Trophoblast cell (in vitro differentiated cells and primary cell): Measurements from ENCODE around the gene C1QTNF8.

Source experiments
- DNase-seq, 2 donors: peaks; one replicate each; pipeline ENCODE4 v3.0.0-alpha.2; 2016
- H2AFZ ChIP-seq: 2 replicates; pipeline ENCODE4 v1.6.1; 2013; ENCODE audit warnings: low read length, moderate library complexity, mild to moderate bottlenecking; ENCODE audit not compliant: insufficient read depth, poor library complexity
- H2AK5ac ChIP-seq: 2 replicates; pipeline ENCODE4 v1.6.1; 2013; ENCODE audit warnings: mild to moderate bottlenecking, low read length
- H2BK120ac ChIP-seq: 2 replicates; pipeline ENCODE4 v1.6.1; 2013; ENCODE audit warnings: low read length, mild to moderate bottlenecking, moderate library complexity; ENCODE audit not compliant: insufficient read depth, poor library complexity
- H2BK12ac ChIP-seq: 2 replicates; pipeline ENCODE4 v1.6.1; 2013; ENCODE audit warnings: mild to moderate bottlenecking, low read length, moderate library complexity
- H2BK5ac ChIP-seq: 2 replicates; pipeline ENCODE4 v1.6.1; 2013; ENCODE audit warnings: low read length, low read depth, moderate library complexity, mild to moderate bottlenecking; ENCODE audit not compliant: poor library complexity
- H3K14ac ChIP-seq: 2 replicates; pipeline ENCODE4 v1.6.1; 2013; ENCODE audit warnings: mild to moderate bottlenecking, low read length
- H3K18ac ChIP-seq: 2 replicates; pipeline ENCODE4 v1.6.1; 2013; ENCODE audit warnings: mild to moderate bottlenecking, low read length
- H3K23ac ChIP-seq: 2 replicates; pipeline ENCODE4 v1.6.1; 2013; ENCODE audit warnings: low read length
- H3K27ac ChIP-seq: 2 replicates; pipeline ENCODE4 v1.5.1; 2013; ENCODE audit warnings: low read depth, mild to moderate bottlenecking, inconsistent platforms, low read length, moderate library complexity
- H3K27me3 ChIP-seq: 2 replicates; pipeline ENCODE4 v1.6.1; 2013; ENCODE audit warnings: inconsistent platforms, mild to moderate bottlenecking, low read length, moderate library complexity; ENCODE audit not compliant: insufficient read depth
- H3K36me3 ChIP-seq, 2 experiments: 1 replicate in 1 of 2; 2 replicates in 1 of 2; pipeline ENCODE4 v1.6.1; 2013; ENCODE audit warnings: low read length in 2 of 2, mild to moderate bottlenecking in 2 of 2, moderate library complexity in 1 of 2; ENCODE audit not compliant: insufficient read depth in 2 of 2, control insufficient read depth in 1 of 2
- H3K4ac ChIP-seq: 2 replicates; pipeline ENCODE4 v1.6.1; 2013; ENCODE audit warnings: low read depth, mild to moderate bottlenecking, low read length, moderate library complexity
- H3K4me1 ChIP-seq, 2 experiments: 1 replicate in 1 of 2; 2 replicates in 1 of 2; pipeline ENCODE4 v1.6.1; 2013; ENCODE audit warnings: low read length in 2 of 2, mild to moderate bottlenecking in 2 of 2, moderate library complexity in 1 of 2; ENCODE audit not compliant: insufficient read depth in 2 of 2, control insufficient read depth in 1 of 2
- H3K4me2 ChIP-seq: 2 replicates; pipeline ENCODE4 v1.6.1; 2013; ENCODE audit warnings: inconsistent platforms, mild to moderate bottlenecking, low read length, moderate library complexity
- H3K4me3 ChIP-seq: 2 replicates; pipeline ENCODE4 v1.5.1; 2013; ENCODE audit warnings: mild to moderate bottlenecking, low read depth, low read length, inconsistent platforms
- H3K79me1 ChIP-seq: one replicate; pipeline ENCODE4 v1.6.1; 2013; ENCODE audit warnings: low read length
- H3K79me2 ChIP-seq: 2 replicates; pipeline ENCODE4 v1.6.1; 2013; ENCODE audit warnings: low read length, mild to moderate bottlenecking; ENCODE audit not compliant: control insufficient read depth, insufficient read depth, poor library complexity
- H3K9ac ChIP-seq: 2 replicates; pipeline ENCODE4 v1.6.1; 2013; ENCODE audit warnings: mild to moderate bottlenecking, low read length
- H3K9me3 ChIP-seq: 2 replicates; pipeline ENCODE4 v1.6.1; 2013; ENCODE audit warnings: low read depth, mild to moderate bottlenecking, control low read depth, inconsistent platforms, low read length; ENCODE audit not compliant: insufficient read depth
- H4K12ac ChIP-seq: 2 replicates; pipeline ENCODE4 v1.6.1; 2013; ENCODE audit warnings: low read depth, mild to moderate bottlenecking, low read length, moderate library complexity
- H4K8ac ChIP-seq: 2 replicates; pipeline ENCODE4 v1.6.1; 2013; ENCODE audit warnings: low read depth, mild to moderate bottlenecking, low read length, moderate library complexity
- H4K91ac ChIP-seq: one replicate; pipeline ENCODE4 v1.6.1; 2013; ENCODE audit warnings: low read depth, mild to moderate bottlenecking, low read length, moderate library complexity
- WGBS: extraction: QIAGEN DNeasy Blood & Tissue Kit; methylation state at CpG from one replicate; pipeline ENCODE4 v1.1.7; 2013; ENCODE audit warnings: missing lambda C conversion rate; ENCODE audit not compliant: insufficient read length, insufficient coverage; ENCODE audit errors: extremely low coverage; 5-methylcytosine and 5-hydroxymethylcytosine counted together

C1QTNF8 gene

GRCh38 chr16:1078579-1079021, 17.4 kb downstream of the C1QTNF8 start:
- no CpG with 5 or more reads among the region's 28 CpGs for WGBS
- no peak overlapping the region for H3K18ac ChIP-seq
- no peak overlapping the region for H4K8ac ChIP-seq

GRCh38 chr16:1077877-1078578, 18.0 kb downstream of the C1QTNF8 start:
- H2BK5ac ChIP-seq = no peak overlapping the region
- no peak overlapping the region for H2AFZ ChIP-seq
- H3K18ac ChIP-seq = no peak overlapping the region
- H3K79me1 ChIP-seq = no peaks in the 10 kb centered on the region
- H3K9ac ChIP-seq = no peak overlapping the region
- H2BK12ac ChIP-seq = no peak overlapping the region
- peaks cover 3% of the 10 kb centered on the region for H3K27me3 ChIP-seq
- H3K9me3 ChIP-seq = no peaks in the 10 kb centered on the region
- H3K4me1 ChIP-seq = no peaks in the 10 kb centered on the region
- H4K91ac ChIP-seq = no peak overlapping the region
- H3K4me3 ChIP-seq = no peak overlapping the region
- H3K36me3 ChIP-seq = no peaks in the 10 kb centered on the region
- H2BK120ac ChIP-seq = no peak overlapping the region
- WGBS = no CpG with 5 or more reads among the region's 36 CpGs
- no peak overlapping the region for H3K27ac ChIP-seq
- H3K23ac ChIP-seq = no peak overlapping the region
- H3K4ac ChIP-seq = no peak overlapping the region
- no peak overlapping the region for H3K4me2 ChIP-seq
- H3K79me2 ChIP-seq = no peaks in the 10 kb centered on the region
- no peak overlapping the region for H3K14ac ChIP-seq
- no peak overlapping the region for H2AK5ac ChIP-seq
- no peak overlapping the region for H4K8ac ChIP-seq
- no peak overlapping the region for H4K12ac ChIP-seq
- no peak for DNase-seq

More at GRCh38 chr16:1078579-1079021, 17.4 kb downstream of the C1QTNF8 start:
- Histone ChIP-seq H2BK120ac (no peak overlapping the region), H3K14ac (no peak overlapping the region), H3K23ac (no peak overlapping the region), H2AFZ (no peak overlapping the region), H4K12ac (no peak overlapping the region), H3K4me2 (no peak overlapping the region), H3K79me2 (no peaks in the 10 kb centered on the region), H2AK5ac (no peak overlapping the region), H3K9ac (no peak overlapping the region), H2BK12ac (no peak overlapping the region), H3K4me3 (no peak overlapping the region), H4K91ac (no peak overlapping the region), H3K27me3 (no peaks in the 10 kb centered on the region), H3K36me3 (no peaks in the 10 kb centered on the region), H3K79me1 (no peaks in the 10 kb centered on the region), H3K4me1 (no peaks in the 10 kb centered on the region), H3K27ac (no peak overlapping the region), H2BK5ac (no peak overlapping the region), H3K4ac (no peak overlapping the region), H3K9me3 (no peaks in the 10 kb centered on the region)
- no peak for DNase-seq

- Histone ChIP-seq H3K9ac (no peak overlapping the region), H3K4me1 (no peaks in the 10 kb centered on the region), H3K36me3 (no peaks in the 10 kb centered on the region), H2BK120ac (no peak overlapping the region), H3K4me3 (no peak overlapping the region), H3K4me2 (no peak overlapping the region), H2BK5ac (no peak overlapping the region), H4K8ac (no peak overlapping the region), H3K4ac (no peak overlapping the region), H3K9me3 (no peaks in the 10 kb centered on the region), H4K91ac (no peak overlapping the region), H3K27ac (no peak overlapping the region), H3K79me1 (no peaks in the 10 kb centered on the region), H3K14ac (no peak overlapping the region), H3K27me3 (peaks cover 12% of the 10 kb centered on the region), H3K18ac (no peak overlapping the region), H2AK5ac (no peak overlapping the region), H2AFZ (no peak overlapping the region), H3K79me2 (no peaks in the 10 kb centered on the region), H2BK12ac (no peak overlapping the region), H4K12ac (no peak overlapping the region), H3K23ac (no peak overlapping the region)
- no peak for DNase-seq
- WGBS = no CpG with 5 or more reads among the region's 16 CpGs
Measured at GRCh38 chr16:1076801-1077576, 19.1 kb downstream of the C1QTNF8 start.

GRCh38 chr16:1075546-1075945, 20.5 kb downstream of the C1QTNF8 start:
- no peak overlapping the region for H3K4me2 ChIP-seq
- no peak overlapping the region for H3K9ac ChIP-seq
- H3K79me1 ChIP-seq = no peaks in the 10 kb centered on the region
- no peak overlapping the region for H4K91ac ChIP-seq
- H3K18ac ChIP-seq = no peak overlapping the region
- WGBS = no CpG with 5 or more reads among the region's 13 CpGs
- no peaks in the 10 kb centered on the region for H3K4me1 ChIP-seq
- no peak overlapping the region for H3K14ac ChIP-seq
- H2AK5ac ChIP-seq = no peak overlapping the region
- no peak overlapping the region for H2BK5ac ChIP-seq
- H3K4me3 ChIP-seq = no peak overlapping the region
- H3K36me3 ChIP-seq = no peaks in the 10 kb centered on the region
- DNase-seq = no peak
- H2BK120ac ChIP-seq = no peak overlapping the region
- no peak overlapping the region for H4K12ac ChIP-seq
- no peak overlapping the region for H3K27ac ChIP-seq
- H3K9me3 ChIP-seq = no peaks in the 10 kb centered on the region
- H2AFZ ChIP-seq = no peak overlapping the region
- no peak overlapping the region for H3K4ac ChIP-seq
- H2BK12ac ChIP-seq = no peak overlapping the region
- H3K27me3 ChIP-seq = peaks cover 13% of the 10 kb centered on the region
- no peaks in the 10 kb centered on the region for H3K79me2 ChIP-seq
- H4K8ac ChIP-seq = no peak overlapping the region
- H3K23ac ChIP-seq = no peak overlapping the region
